HEK293 (cell line): Measurements from ENCODE around the gene TEFM.

Experiments
- CTCF ChIA-PET: fragments of 350-600 bp; formaldehyde crosslinking; extraction: SDS; loops from one replicate; lab custom pipeline; 2021; ENCODE audit warnings: antibody characterized with exemption; lab: Yijun Ruan, JAX
- POLR2A ChIA-PET: fragments of 300-600 bp; formaldehyde crosslinking; extraction: SDS; loops from one replicate; lab custom pipeline; 2020; ENCODE audit warnings: antibody characterized with exemption, inconsistent platforms; lab: Yijun Ruan, JAX
- H3K27ac ChIP-seq: fragments of 200-500 bp; sonication (Bioruptor generic); 2 replicates; pipeline ENCODE4 v1.5.1; 2014; ENCODE audit warnings: low read depth, low read length, control low read depth, inconsistent platforms; ENCODE audit errors: extremely low read depth
- H3K36me3 ChIP-seq, 2 experiments: fragments of 200-500 bp in 1 of 2; sonication (Bioruptor generic) in 1 of 2; 1 replicate in 1 of 2; 2 replicates in 1 of 2; pipeline ENCODE4 v1.5.1; 2014 to 2017; ENCODE audit warnings: inconsistent platforms in 2 of 2, low read length in 2 of 2; ENCODE audit not compliant: control insufficient read depth in 2 of 2, insufficient read depth in 1 of 2
- H3K4me1 ChIP-seq: fragments of 200-500 bp; sonication (Bioruptor generic); 2 replicates; pipeline ENCODE4 v1.5.1; 2014; ENCODE audit warnings: mild to moderate bottlenecking, low read length, inconsistent platforms; ENCODE audit not compliant: control insufficient read depth, insufficient read depth
- H3K4me3 ChIP-seq: 2 replicates; pipeline ENCODE4 v1.5.1; 2011; ENCODE audit warnings: low read depth, mild to moderate bottlenecking, control low read depth, low read length, moderate library complexity
- H3K9me3 ChIP-seq: fragments of 200-500 bp; sonication (Bioruptor generic); 2 replicates; pipeline ENCODE4 v1.5.1; 2014; ENCODE audit warnings: low read depth, low read length, inconsistent platforms; ENCODE audit not compliant: control insufficient read depth, insufficient read depth
- IKZF3 ChIP-seq: fragments of 450-650 bp; IDR thresholded peaks from 2 replicates; pipeline ENCODE4 v1.5.0; 2018; ENCODE audit warnings: missing biosample characterization, mild to moderate bottlenecking, missing genetic modification characterization, moderate library complexity
- KLF16 ChIP-seq: fragments of 450-650 bp; formaldehyde crosslinking; IDR thresholded peaks from 2 replicates; pipeline ENCODE4 v1.5.1; 2017; ENCODE audit warnings: missing biosample characterization, missing genetic modification characterization
- TSHZ1 ChIP-seq: fragments of 450-650 bp; formaldehyde crosslinking; IDR thresholded peaks from 2 replicates; pipeline ENCODE4 v1.5.1; 2016; ENCODE audit warnings: missing biosample characterization, missing genetic modification characterization, borderline replicate concordance
- ZBTB11 ChIP-seq: fragments of 450-650 bp; formaldehyde crosslinking; conservative IDR thresholded peaks from 2 replicates; pipeline ENCODE4 v1.5.1; 2016; ENCODE audit warnings: low read depth, missing biosample characterization, missing genetic modification characterization
- ZFHX2 ChIP-seq: fragments of 450-650 bp; formaldehyde crosslinking; conservative IDR thresholded peaks from 2 replicates; pipeline ENCODE4 v1.5.1; 2016; ENCODE audit warnings: missing biosample characterization, missing genetic modification characterization
- ZNF37A ChIP-seq: fragments of 450-650 bp; IDR thresholded peaks from 2 replicates; pipeline ENCODE4 v1.5.1; 2018; ENCODE audit warnings: missing biosample characterization, missing genetic modification characterization
- ZNF394 ChIP-seq: fragments of 450-650 bp; formaldehyde crosslinking; IDR thresholded peaks from 2 replicates; pipeline ENCODE4 v1.5.1; 2016; ENCODE audit warnings: missing biosample characterization, missing genetic modification characterization, mild to moderate bottlenecking, moderate library complexity, borderline replicate concordance
- ZNF521 ChIP-seq: fragments of 450-650 bp; formaldehyde crosslinking; IDR thresholded peaks from 2 replicates; pipeline ENCODE4 v1.5.1; 2017; ENCODE audit warnings: missing biosample characterization, mild to moderate bottlenecking, missing genetic modification characterization
- ZNF529 ChIP-seq: fragments of 450-650 bp; formaldehyde crosslinking; IDR thresholded peaks from 2 replicates; pipeline ENCODE4 v1.5.1; 2017; ENCODE audit warnings: missing genetic modification characterization, missing biosample characterization; ENCODE audit not compliant: insufficient replicate concordance
- ZNF548 ChIP-seq: fragments of 450-650 bp; formaldehyde crosslinking; IDR thresholded peaks from 2 replicates; pipeline ENCODE4 v1.5.1; 2016; ENCODE audit warnings: missing biosample characterization, missing genetic modification characterization
- ZNF555 ChIP-seq: fragments of 450-650 bp; formaldehyde crosslinking; conservative IDR thresholded peaks from 2 replicates; pipeline ENCODE4 v1.5.1; 2017; ENCODE audit warnings: missing biosample characterization, mild to moderate bottlenecking, missing genetic modification characterization, inconsistent platforms
- ZNF610 ChIP-seq: fragments of 450-650 bp; formaldehyde crosslinking; IDR thresholded peaks from 2 replicates; pipeline ENCODE4 v1.5.1; 2016; ENCODE audit warnings: missing biosample characterization, missing genetic modification characterization, borderline replicate concordance
- ZNF664 ChIP-seq: fragments of 450-650 bp; formaldehyde crosslinking; IDR thresholded peaks from 2 replicates; pipeline ENCODE4 v1.5.1; 2016; ENCODE audit warnings: missing biosample characterization, missing genetic modification characterization
- ZNF701 ChIP-seq: fragments of 450-650 bp; formaldehyde crosslinking; IDR thresholded peaks from 2 replicates; pipeline ENCODE4 v1.5.1; 2016; ENCODE audit warnings: missing biosample characterization, missing genetic modification characterization
- TF ChIP-seq, protein P1 (sequence below): fragments of 450-650 bp; formaldehyde crosslinking; IDR thresholded peaks from 2 replicates; pipeline ENCODE4 v1.5.1; 2016; ENCODE audit warnings: missing biosample characterization, missing genetic modification characterization, low read depth
- TF ChIP-seq, protein P2 (sequence below): fragments of 450-650 bp; formaldehyde crosslinking; IDR thresholded peaks from 2 replicates; pipeline ENCODE4; 2016; ENCODE audit warnings: missing biosample characterization, missing genetic modification characterization

TEFM gene

DNA sequence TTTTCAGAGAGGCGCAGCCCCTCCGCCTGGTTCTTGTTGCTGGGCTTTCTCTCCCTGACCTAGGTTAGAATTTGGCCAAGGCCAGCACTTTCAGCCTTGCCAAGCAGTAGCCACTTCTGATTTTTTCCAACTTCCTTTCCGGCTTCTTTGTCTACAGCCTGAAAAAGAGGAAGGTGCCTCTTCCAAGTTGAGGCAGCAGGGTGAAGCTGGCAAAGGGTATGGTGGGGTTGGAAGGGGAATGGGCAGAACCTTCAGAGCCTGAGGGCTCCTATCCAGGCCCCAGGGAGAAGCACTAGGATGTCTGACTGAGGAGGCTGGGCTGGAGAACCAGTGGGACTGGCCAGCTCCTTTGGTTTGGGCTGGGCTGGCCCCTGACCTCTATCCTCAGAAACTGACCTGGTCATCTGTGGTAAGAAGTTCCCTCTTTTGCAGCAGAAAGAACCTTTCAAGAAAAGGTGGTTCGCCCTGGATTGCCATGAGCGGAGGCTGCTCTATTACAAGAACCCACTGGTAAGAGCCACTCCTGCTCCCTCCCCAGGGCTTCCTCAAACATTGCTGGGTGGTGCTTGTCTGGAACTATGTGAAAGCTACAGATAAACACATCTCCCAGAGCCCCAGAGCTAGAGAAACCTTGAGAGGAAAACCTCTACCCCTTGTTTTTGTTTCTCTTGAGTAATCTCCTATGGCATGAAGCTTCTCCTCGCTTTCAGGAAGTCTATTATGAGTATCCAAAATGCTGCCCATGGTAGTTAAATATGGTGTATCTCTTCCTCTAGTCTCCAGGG lies 48.2 kb upstream of the TEFM start:
- TF ChIP-seq ZFHX2 (tag by site-specific recombination), result no peak
- TF ChIP-seq, protein P1, sequence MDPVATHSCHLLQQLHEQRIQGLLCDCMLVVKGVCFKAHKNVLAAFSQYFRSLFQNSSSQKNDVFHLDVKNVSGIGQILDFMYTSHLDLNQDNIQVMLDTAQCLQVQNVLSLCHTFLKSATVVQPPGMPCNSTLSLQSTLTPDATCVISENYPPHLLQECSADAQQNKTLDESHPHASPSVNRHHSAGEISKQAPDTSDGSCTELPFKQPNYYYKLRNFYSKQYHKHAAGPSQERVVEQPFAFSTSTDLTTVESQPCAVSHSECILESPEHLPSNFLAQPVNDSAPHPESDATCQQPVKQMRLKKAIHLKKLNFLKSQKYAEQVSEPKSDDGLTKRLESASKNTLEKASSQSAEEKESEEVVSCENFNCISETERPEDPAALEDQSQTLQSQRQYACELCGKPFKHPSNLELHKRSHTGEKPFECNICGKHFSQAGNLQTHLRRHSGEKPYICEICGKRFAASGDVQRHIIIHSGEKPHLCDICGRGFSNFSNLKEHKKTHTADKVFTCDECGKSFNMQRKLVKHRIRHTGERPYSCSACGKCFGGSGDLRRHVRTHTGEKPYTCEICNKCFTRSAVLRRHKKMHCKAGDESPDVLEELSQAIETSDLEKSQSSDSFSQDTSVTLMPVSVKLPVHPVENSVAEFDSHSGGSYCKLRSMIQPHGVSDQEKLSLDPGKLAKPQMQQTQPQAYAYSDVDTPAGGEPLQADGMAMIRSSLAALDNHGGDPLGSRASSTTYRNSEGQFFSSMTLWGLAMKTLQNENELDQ (tag by site-specific recombination), result no peak
- H3K36me3 ChIP-seq, result peaks cover 0 to 40% of the 10 kb centered on the region in 2 experiments; a peak in 2 of 3 replicates
- no peak overlapping the region for H3K27ac ChIP-seq
- ChIA-PET POLR2A (no interaction called here), CTCF (interaction anchor here (0.7 kb wide), 1 partner anchor 21 kb away, joined by 3 read pairs; no protein-coding TSS in a partner anchor)
- no peaks in the 10 kb centered on the region for H3K9me3 ChIP-seq
- H3K4me3 ChIP-seq, result no peak overlapping the region
- no peaks in the 10 kb centered on the region for H3K4me1 ChIP-seq

DNA sequence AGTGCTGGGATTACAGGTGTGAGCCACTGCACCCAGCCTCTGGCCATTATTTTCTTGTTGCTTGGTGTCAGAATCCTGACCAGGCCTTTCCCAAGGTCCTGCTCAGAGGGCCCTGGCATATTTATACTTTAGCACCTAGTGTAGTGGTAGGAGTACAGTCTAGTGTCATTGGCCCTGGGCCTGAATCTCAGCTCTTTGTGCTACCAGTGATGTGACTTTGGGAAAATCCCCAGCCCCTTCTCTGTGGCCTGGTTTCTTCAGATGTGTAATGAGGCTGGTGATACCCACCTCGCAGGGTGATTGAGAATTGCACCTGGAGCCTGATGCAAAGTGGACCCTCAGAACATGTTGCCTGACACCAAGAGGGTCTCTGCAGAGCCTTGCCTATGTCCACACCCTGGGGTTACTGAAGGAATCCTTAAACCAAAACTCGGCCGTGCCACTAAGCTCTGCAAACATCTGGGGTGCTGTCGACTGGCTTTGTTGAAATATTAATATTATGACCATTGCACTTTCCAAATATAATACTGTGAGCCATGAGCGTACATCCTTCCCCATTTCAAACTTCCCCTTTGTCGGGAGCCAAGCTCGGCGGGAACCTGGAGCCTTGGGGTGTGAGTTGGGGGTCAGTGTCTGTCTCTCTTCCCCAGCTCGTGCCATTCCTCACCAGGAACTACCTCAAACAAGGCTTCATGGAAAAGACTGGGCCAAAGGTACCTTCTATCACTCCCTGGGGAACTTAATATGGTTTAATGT lies 46.8 kb upstream of the TEFM start:
- ChIA-PET CTCF (interaction anchor here (0.6 to 0.8 kb wide), 2 partner anchors 15 to 570 kb away, joined by 3 to 6 read pairs; no protein-coding TSS in a partner anchor), POLR2A (no interaction called here)
- H3K9me3 ChIP-seq, result no peaks in the 10 kb centered on the region
- no peak overlapping the region for H3K4me3 ChIP-seq
- H3K36me3 ChIP-seq, result peaks cover 0 to 48% of the 10 kb centered on the region in 2 experiments; a peak in 2 of 3 replicates
- TF ChIP-seq ZNF529 (tag by site-specific recombination) (no peak), ZNF555 (no peak), ZNF37A (tag by site-specific recombination) (no peak), ZNF521 (tag by site-specific recombination) (no peak), TSHZ1 (no peak), ZBTB11 (tag by site-specific recombination) (no peak), ZNF610 (tag by site-specific recombination) (no peak), ZNF548 (no peak), ZNF701 (tag by site-specific recombination) (no peak), IKZF3 (tag by site-specific recombination) (no peak), ZNF394 (tag by site-specific recombination) (no peak), KLF16 (tag by site-specific recombination) (no peak), ZNF664 (tag by site-specific recombination) (no peak)
- TF ChIP-seq, protein P2, sequence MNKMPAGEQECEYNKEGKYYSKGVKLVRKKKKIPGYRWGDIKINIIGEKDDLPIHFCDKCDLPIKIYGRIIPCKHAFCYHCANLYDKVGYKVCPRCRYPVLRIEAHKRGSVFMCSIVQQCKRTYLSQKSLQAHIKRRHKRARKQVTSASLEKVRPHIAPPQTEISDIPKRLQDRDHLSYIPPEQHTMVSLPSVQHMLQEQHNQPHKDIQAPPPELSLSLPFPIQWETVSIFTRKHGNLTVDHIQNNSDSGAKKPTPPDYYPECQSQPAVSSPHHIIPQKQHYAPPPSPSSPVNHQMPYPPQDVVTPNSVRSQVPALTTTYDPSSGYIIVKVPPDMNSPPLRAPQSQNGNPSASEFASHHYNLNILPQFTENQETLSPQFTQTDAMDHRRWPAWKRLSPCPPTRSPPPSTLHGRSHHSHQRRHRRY, result no peak
- H3K4me1 ChIP-seq, result no peaks in the 10 kb centered on the region
- no peak overlapping the region for H3K27ac ChIP-seq
